RWPE2 (cell line): Measurements from ENCODE around the gene CPT1A.

Source experiments
- ATAC-seq: fragments of 200-7000 bp; cut with Tn5 transposase; 3 replicates; pipeline ENCODE4 v1.9.1; 2021; ENCODE audit warnings: low read depth
- DNase-seq: peaks from one replicate; pipeline ENCODE4 v3.0.0-alpha.2; 2020; ENCODE audit warnings: low spot score
- H3K27ac ChIP-seq: fragments of 450-650 bp; 2 replicates; pipeline ENCODE4 v1.5.1; 2017; ENCODE audit warnings: mild to moderate bottlenecking; ENCODE audit not compliant: poor library complexity, severe bottlenecking
- H3K27me3 ChIP-seq: fragments of 250-450 bp; sonication (Bioruptor Pico); 2 replicates; pipeline ENCODE4 v1.5.1; 2021; ENCODE audit warnings: mild to moderate bottlenecking, moderate library complexity; ENCODE audit not compliant: insufficient read depth, poor library complexity, severe bottlenecking
- H3K36me3 ChIP-seq: fragments of 250-450 bp; sonication (Bioruptor Pico); 2 replicates; pipeline ENCODE4 v1.5.1; 2020; ENCODE audit warnings: low read depth, mild to moderate bottlenecking, moderate library complexity
- H3K4me1 ChIP-seq: fragments of 250-450 bp; sonication (Bioruptor Pico); 2 replicates; pipeline ENCODE4 v1.5.1; 2021; ENCODE audit warnings: mild to moderate bottlenecking, moderate library complexity; ENCODE audit not compliant: insufficient read depth, poor library complexity, severe bottlenecking
- H3K4me3 ChIP-seq: fragments of 250-450 bp; sonication (Bioruptor Pico); 2 replicates; pipeline ENCODE4 v1.5.1; 2021; ENCODE audit warnings: mild to moderate bottlenecking, moderate library complexity; ENCODE audit not compliant: severe bottlenecking
- H3K9me3 ChIP-seq: fragments of 250-450 bp; sonication (Bioruptor Pico); 2 replicates; pipeline ENCODE4 v1.5.1; 2021; ENCODE audit warnings: mild to moderate bottlenecking, moderate library complexity; ENCODE audit not compliant: severe bottlenecking
- CTCF ChIP-seq: fragments of 450-650 bp; IDR thresholded peaks from one replicate; pipeline ENCODE4 v1.5.1; 2017; ENCODE audit warnings: mild to moderate bottlenecking, moderate library complexity; ENCODE audit not compliant: poor library complexity, severe bottlenecking

CPT1A gene

GRCh38 chr11:68812526-68812925 lies 29.2 kb downstream of the CPT1A start:
- Histone ChIP-seq H3K4me1 (no peaks in the 10 kb centered on the region), H3K27ac (no peak overlapping the region), H3K27me3 (no peaks in the 10 kb centered on the region), H3K9me3 (no peaks in the 10 kb centered on the region), H3K4me3 (no peak overlapping the region), H3K36me3 (peaks cover 23% of the 10 kb centered on the region)
- ATAC-seq (no peak), DNase-seq (no peak)
- TF ChIP-seq CTCF: no peak

GRCh38 chr11:68810164-68810563 lies 31.6 kb downstream of the CPT1A start:
- no peak for DNase-seq
- H3K4me3 ChIP-seq: no peak overlapping the region
- H3K36me3 ChIP-seq: peaks cover 22% of the 10 kb centered on the region
- H3K27ac ChIP-seq: no peak overlapping the region
- TF ChIP-seq CTCF: no peak
- ATAC-seq: no peak
- no peaks in the 10 kb centered on the region for H3K9me3 ChIP-seq
- no peaks in the 10 kb centered on the region for H3K27me3 ChIP-seq
- H3K4me1 ChIP-seq: peaks cover 9% of the 10 kb centered on the region

GRCh38 chr11:68809506-68809905 lies 32.2 kb downstream of the CPT1A start:
- H3K27ac ChIP-seq: no peak overlapping the region
- peaks cover 15% of the 10 kb centered on the region for H3K36me3 ChIP-seq
- no peaks in the 10 kb centered on the region for H3K27me3 ChIP-seq
- ATAC-seq (no peak), DNase-seq (no peak)
- H3K4me1 ChIP-seq: peaks cover 9% of the 10 kb centered on the region
- H3K4me3 ChIP-seq: no peak overlapping the region
- no peaks in the 10 kb centered on the region for H3K9me3 ChIP-seq
- no peak for TF ChIP-seq CTCF

GRCh38 chr11:68808787-68809186 lies 32.9 kb downstream of the CPT1A start:
- peaks cover 21% of the 10 kb centered on the region for H3K36me3 ChIP-seq
- H3K9me3 ChIP-seq: no peaks in the 10 kb centered on the region
- TF ChIP-seq CTCF: no peak
- DNase-seq (no peak), ATAC-seq (no peak)
- no peak overlapping the region for H3K4me3 ChIP-seq
- no peaks in the 10 kb centered on the region for H3K27me3 ChIP-seq
- H3K27ac ChIP-seq: no peak overlapping the region
- H3K4me1 ChIP-seq: peaks cover 9% of the 10 kb centered on the region

- Histone ChIP-seq H3K4me3 (no peak overlapping the region), H3K27ac (no peak overlapping the region), H3K4me1 (peaks cover 9% of the 10 kb centered on the region), H3K9me3 (no peaks in the 10 kb centered on the region), H3K36me3 (peaks cover 23% of the 10 kb centered on the region), H3K27me3 (no peaks in the 10 kb centered on the region)
- TF ChIP-seq CTCF: no peak
- DNase-seq: no peak
- peak; percentile 77 for ATAC-seq
Measured at GRCh38 chr11:68806931-68807844, 34.5 kb downstream of the CPT1A start.
